Measurements from ENCODE around the gene MACROD2.
A peak's percentile ranks its signal among the peaks of the same experiment; 100 is the strongest.
"Not testable (repeated sequence)": the region's sequence is repeated elsewhere in the genome, so short reads cannot be mapped to it uniquely, and the experiment has no call there.

MACROD2 gene

DNA sequence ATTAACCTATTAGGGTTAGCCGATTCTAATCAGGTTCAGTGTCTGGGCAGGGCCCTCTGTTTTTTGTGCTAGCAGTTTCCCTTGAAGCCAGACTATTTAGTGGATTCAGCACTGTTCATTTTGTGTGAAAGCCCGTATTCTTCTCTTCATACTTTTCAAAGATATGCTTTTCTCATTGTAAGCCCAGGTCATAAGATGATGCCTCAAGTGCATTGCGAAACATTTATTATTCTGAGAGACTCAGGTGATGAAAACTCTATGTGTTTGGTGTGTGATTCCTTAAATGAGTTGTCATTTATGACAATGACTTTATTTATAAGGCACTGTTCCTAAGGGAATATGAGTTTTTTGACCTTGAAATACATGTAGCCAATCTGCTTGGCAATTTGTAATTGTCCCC lies 1193.1 kb downstream of the MACROD2 start:
- no peak for DNase-seq (ENCODE audit: low spot score)
- no peak for FAIRE-seq

DNA sequence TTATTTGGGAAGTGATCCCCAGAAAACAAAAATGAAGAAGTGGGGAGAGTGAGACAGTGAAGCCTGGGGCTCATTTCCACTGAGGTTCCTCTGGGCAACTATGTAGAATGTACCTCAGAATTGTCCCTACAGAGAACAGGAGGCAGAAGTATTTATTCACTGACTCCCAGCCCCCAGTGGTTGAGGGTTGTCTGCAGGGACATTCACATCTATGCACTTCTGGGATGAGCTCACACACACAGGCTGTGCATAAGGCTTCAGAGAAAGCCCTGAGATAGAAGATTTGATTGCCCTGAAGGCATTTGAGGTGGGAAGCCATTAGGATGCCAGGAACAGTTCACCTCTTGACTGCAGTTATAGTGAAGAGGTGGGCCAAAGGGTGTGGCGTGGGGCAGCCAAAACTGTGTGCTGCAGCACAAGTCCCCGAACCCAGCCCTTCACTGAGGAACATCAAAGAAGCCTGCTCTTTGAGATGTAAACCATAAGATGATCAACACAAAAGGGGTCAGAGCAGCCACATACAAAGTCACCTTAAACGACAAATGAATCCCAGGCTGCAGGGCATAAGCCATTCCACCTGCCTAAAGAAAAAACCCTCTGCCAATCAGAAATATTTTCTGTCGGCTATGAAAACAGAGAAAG lies 1195.9 kb downstream of the MACROD2 start:
- DNase-seq (ENCODE audit: low spot score) (no peak), FAIRE-seq (no peak)

DNA sequence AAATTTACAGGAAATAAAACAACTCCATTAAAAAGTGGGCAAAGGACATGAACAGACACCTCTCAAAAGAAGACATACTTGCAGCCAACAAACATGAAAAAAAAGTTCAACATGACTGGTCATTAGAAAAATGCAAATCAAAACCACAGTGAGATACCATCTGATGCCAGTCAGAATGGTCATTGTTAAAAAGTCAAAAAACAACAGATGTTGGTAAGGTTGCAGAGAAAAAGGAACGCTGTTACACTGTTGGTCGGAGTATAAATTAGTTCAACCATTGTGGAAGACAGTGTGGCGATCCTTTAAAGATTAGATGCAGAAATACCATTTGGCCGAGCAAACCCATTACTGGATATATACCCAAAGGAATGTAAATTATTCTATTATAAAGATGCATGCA lies 1200.1 kb downstream of the MACROD2 start:
- FAIRE-seq, result no peak

DNA sequence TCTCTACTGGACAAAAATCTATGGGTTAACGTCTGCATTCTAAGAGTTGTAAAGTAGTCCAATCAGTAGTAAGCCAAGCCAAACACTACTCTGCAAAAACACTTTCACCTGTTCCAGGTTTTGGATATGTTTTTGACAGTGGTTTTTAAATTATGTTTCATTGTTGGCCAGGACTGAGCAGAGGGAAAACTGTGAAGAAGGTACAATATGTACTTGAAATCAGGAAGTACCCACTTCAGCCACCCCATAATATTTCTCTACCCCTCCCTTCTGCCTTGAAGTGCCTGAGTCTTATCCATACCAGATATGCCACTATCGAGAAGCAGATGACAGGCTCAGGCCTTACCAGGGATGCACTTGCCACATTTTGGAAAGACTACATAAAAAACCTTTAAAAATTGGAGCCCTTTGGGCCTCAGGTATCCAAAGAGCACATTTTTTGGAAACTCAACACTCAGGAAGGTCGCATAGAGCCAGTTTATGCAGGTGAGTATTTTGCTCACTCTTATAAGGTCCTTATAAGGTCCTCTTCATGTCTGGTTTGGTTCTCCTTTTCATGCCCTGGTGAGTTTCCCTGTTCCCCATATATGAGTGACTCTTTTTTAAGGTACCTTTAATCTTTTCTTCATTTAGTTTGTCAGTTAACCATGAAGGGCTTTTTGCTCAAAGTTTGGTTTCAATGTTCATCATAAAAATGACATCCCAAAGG lies 1201.4 kb downstream of the MACROD2 start:
- FAIRE-seq, result no peak
- no peak for DNase-seq (ENCODE audit: low spot score)

More for the DNA sequence above, 1200.1 kb downstream of the MACROD2 start:
- no peak for DNase-seq (ENCODE audit: low spot score)

DNA sequence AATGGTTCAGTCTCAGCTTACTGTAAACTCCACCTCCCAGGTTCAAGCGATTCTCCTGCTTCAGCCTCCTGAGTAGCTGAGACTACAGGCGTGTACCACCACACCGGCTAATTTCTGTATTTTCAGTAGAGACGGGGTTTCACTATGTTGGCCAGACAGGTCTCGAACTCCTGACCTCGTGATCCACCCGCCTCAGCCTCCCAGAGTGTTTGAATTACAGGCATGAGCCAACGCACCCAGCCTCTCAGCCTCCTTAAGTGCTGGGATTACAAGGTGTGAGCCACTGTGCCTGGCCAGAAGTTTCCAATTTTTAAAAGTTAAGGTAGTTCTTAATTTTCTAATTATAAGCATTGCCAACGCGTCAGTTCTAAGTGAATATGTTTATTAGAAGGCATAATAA lies 1202.7 kb downstream of the MACROD2 start:
- FAIRE-seq, result not testable (repeated sequence)

DNA sequence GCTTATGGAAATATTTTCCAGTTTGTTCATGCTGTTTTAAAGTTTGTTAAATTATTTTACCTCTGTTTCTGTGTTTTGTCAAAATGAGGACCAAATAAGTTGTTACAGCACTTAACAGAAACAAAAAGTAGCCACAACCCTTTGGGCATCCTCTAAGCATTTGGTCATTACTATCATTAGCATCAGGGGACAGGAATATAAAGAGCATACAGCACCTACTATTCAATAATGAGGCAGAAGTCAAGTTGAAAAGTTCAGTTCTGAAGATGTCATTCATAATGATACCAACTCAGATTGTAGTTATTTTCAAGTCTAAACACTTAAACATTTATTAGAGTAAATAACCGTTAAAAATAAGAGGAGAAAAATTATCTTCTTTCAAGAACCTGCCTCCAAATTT lies 1204.4 kb downstream of the MACROD2 start:
- DNase-seq (ENCODE audit: low spot score), result no peak
- FAIRE-seq, result no peak

More for the DNA sequence above, 1202.7 kb downstream of the MACROD2 start:
- not testable (repeated sequence) for DNase-seq (ENCODE audit: low spot score)

DNA sequence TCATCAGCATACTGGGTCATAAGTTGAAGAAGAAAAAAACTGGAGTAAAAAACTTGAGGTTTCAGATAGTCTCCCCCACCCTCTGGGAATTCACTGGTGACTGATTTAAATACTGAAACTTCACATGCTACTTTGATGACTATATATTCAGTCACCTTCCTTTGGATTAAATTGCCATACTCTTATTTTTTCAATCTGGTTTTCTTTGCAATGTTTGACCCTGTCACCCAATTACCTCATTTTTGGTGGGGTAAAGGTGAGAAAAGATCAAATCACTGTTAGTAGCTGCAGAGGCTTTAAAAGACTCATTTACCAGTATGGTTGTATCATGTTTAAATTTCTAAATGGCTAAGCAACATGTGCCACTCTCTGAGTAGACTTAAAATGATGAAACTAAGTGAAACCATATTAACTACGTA lies 1204.8 kb downstream of the MACROD2 start:
- DNase-seq (ENCODE audit: low spot score) (no peak), FAIRE-seq (no peak)

DNA sequence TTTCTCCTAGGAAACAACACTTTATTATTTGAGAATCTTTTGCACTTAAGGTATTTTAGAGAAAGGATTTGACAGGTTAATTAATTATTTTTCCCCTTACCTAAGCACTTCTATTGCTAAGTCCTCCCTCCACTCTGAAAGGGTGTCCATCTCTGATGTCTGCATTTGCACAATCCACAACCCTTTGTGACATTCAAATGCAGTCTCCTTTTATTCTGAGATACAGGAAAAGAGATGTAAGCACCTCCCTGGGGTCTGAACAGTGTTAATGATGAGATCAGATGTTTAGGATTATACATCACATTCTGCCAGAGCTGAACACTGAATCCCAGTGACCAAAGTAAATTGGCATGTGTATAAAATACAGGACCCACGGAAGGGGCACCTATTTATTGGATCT lies 1206.3 kb downstream of the MACROD2 start:
- FAIRE-seq (no peak), DNase-seq (ENCODE audit: low spot score) (no peak)

DNA sequence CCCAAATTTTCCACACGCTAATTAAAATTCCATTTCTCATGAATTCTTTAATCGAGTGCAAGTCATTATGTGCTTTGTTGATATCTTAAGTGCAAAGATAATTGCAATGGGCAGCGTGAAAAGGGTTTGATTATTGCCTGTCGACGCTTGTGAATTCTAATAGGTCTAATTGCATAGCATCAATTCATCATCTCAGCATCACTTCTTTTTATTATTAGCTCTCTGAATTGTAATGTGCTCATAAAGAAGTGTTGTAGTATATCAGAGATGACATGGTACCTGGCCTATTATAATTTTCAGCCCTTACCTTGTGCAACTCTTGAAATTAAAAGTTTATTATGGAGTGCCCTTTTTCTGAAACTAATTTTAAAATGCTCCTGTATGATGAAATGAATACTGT lies 1208.9 kb downstream of the MACROD2 start:
- DNase-seq (ENCODE audit: low spot score) (no peak), FAIRE-seq (no peak)

DNA sequence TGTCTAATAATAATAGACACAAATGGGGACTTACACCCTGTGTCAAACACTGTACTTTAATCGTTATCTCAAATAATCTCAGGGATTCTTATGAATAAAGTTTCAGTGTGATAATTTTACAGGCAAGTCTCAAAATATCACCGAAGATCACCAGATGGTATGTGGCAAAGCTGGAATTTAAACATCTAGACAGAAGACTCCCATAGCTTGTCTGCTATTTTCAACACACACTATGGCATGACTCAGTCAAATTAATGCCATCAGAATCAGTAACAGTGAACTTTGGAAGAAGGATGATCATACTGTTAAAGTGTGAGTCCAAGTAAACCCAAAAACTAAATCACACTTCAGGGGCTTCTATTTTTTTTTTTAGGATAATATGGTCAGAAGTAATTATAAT lies 1209.7 kb downstream of the MACROD2 start:
- FAIRE-seq, result no peak
- DNase-seq (ENCODE audit: low spot score), result no peak

DNA sequence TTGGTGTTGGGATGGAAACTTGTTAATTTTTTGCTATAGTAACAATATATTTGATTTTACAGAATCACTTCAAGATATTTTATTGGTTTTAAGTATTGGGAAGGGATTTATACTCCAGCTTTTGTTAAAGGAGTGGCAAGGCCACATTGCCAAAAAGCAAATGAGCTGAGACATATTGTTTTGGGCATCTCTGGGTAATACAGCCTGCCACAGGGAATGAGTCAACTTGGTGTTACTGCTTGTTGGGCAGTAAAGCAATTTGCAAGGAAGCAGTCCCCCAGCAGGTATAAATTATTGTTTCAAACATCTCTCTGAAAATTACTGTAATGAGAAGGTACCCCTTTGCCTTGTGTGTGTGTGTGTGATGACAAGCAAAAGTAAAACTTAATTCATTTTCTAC lies 1210.4 kb downstream of the MACROD2 start:
- DNase-seq (ENCODE audit: low spot score) (no peak), FAIRE-seq (no peak)

DNA sequence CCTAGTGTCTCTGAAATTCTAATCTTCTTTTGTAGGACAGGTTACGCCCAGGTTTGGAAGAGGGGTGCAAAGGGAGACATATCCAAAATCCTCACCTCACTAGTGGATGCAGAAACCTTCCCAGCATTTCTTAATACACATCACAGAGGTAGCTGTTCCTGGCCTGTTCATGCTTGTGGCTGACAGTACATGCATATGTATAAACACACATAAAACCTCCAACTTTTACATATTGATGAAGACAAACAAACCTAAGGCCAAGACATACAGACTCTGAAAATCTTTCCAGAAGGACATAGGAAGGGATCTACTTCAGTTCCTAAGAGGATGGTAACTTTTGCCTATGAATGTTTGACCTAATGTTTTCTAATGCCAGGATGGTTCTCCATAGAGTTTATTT lies 1214.2 kb downstream of the MACROD2 start:
- DNase-seq (ENCODE audit: low spot score) (no peak), FAIRE-seq (no peak)

DNA sequence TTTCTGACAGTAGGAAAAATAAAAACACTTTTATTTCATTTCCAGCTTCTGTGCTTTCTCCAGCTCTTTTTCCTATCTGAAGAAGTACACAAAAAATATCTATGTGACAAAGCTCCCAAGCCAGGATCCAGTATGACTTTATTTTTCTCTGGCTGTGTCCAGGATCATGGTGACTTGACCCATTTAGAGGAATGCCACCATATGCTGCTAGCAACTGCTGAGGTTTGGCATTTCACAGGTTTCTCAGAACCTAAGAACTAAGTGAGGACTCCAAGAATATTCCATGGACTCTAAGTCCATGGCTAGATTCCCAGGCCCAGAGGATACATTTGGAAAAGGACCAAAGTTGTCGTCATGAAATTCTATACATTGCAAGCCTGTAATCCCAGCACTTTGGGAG lies 1218.7 kb downstream of the MACROD2 start:
- no peak for DNase-seq (ENCODE audit: low spot score)
- FAIRE-seq, result no peak

DNA sequence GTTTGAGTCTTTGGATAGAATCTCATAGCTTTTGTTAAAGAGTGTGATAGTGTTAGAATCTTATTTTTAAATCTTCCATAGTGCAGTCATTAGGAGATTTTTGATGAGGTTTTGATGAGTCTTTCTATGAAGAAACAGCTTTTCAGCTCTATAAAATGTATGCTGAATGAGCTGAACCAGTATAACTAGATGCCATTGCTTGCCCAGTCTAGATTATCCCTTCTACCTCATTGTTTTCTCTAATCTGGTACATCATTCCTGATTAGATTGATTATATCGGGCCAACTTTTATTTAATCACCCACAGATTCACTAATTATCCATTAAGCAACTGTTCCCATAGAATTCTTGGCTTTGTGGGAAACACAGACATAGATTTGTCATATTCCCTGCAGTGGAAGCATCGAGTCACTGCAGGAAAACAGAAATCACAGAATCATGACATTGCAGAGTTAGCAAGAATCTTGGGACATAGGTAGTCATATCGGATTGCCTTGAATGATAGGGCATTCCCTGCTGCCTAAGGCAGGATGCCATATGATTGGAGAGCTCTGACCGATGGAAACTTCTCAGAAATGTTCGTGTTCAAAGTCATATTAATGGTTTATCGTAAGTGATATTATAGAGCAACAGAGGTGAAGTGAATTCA lies 1224.8 kb downstream of the MACROD2 start:
- no peak for FAIRE-seq
- DNase-seq (ENCODE audit: low spot score), result peak; percentile 13

DNA sequence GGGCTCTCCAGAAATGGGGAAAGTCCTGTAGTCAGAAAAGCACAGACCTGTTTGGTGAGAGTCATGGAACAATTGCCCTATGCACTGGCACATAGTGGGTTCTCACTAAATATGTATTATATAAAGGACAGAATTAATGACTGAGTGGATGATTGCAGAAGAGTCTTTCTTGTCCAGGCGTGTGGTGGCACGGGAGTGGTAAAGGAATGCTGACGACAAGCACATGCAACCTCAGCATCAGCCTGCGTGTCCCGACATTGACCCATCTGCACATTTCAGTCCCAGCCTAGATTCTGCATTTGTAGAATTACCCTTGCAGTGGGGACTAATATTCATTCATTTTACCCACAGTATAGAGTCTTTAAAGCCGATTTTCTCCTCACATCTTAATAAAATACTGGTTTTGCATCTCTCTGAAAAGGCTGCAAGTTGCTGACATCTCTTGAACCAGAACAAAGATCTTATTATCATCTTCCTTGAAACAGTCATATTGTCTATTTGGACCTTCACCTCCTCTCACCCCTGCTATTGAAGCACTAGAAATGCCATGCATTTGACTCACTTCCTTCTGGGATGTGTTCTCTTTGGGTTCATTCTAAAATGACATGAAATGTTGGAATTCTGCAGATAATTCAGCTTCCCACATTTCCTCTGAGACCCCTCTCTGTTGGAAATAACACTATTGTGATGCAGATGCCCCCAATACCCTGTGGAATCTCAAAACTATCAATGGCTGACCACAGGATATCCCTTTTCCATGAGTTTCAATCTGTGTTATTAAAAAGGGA lies 1225.7 kb downstream of the MACROD2 start:
- no peak for FAIRE-seq
- DNase-seq (ENCODE audit: low spot score), result peak; percentile 15

DNA sequence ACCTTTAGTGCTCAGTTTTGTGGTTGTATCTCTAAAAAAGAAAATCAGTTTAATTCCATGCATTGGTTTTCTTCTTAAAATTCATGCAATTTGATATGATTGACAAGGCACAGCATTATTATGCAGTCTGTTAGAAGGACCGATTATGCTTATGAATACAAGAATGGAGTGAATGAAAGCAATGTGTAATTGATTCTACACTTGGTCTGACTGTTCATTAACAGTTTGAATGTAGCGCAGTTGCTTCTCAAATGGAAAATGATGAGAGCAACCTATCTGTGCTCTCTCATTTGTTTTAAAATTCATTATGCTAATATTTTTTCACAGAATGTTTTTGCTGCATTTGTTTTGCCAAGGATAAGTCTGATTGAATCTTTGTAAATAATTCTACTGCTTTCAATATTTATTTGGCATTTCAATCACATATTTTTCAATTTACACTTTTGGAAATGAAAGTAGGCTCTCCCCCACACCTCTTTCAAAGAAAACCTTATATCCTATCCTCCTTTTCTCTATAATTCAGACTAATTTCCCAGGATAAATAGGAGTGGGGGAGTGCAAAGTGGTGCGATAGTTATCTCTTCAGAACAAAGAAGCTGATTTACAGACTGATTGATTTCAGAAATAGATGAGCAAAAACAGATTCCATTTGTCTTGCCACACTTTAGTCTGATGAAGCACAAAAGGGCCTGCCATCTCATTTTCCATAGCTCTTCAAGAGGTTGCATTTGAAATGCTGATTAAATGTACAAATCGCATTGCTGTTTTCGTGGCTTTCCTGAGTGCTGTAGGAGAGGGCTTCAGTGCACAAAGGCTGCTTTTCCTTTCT lies 1227.4 kb downstream of the MACROD2 start:
- FAIRE-seq, result no peak
- no peak for DNase-seq (ENCODE audit: low spot score)

DNA sequence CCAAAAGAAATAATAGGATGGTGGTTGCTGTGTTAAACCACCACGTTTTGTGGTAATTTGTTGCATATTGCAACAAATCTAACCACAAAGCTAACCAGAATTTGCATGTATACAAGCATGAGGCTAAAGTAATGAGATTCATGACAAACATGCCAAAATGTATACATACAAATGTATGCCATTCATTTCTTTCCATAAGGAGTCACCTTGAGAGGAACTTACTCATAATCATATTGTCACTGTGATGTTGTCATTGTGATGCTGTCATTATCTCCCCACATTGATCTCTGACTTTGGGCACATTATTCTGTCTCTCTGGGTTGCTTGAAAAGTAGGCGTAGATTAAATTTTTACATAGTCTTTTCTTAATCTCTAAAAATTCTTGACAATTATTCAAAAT lies 1228.9 kb downstream of the MACROD2 start:
- no peak for FAIRE-seq

DNA sequence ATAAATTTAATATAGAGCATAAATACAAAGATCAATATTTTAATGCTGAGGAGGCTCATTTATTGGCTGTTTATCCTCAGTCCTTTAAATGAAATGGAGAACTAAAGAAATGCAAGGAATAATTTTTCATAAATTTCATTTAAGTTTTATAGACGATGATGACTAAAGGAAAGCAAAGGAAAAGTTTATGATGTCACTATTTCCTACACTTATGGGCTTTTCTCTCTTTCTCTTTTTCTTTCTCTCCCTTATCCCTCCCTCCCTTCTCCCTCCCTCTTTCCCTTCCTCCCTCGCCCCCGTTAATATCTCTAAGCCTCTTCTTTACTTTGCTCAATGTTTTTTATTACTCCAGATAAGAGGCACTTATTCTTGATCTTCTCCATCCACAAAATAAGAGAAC lies 1231.8 kb downstream of the MACROD2 start:
- FAIRE-seq, result no peak
- DNase-seq (ENCODE audit: low spot score), result no peak

More for the DNA sequence above, 1228.9 kb downstream of the MACROD2 start:
- DNase-seq (ENCODE audit: low spot score), result no peak

DNA sequence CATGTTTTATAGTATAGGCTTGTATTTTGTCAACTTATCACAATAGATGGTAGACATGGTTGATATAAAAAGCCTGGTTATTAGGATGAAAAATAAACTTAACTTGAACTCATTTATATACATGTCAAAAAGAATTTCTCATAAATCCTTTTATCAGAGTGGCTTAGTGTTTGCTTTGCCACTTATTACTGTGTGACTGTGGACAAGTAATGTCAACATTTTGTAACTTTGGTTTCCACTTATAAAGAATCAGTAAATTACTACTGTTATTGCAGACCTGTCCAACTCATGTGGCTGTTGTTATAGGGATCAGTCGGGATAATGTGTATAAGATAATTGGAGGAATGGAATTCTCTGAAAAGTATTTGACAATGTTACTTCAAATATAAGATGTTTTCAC lies 1236.9 kb downstream of the MACROD2 start:
- no peak for DNase-seq (ENCODE audit: low spot score)

DNA sequence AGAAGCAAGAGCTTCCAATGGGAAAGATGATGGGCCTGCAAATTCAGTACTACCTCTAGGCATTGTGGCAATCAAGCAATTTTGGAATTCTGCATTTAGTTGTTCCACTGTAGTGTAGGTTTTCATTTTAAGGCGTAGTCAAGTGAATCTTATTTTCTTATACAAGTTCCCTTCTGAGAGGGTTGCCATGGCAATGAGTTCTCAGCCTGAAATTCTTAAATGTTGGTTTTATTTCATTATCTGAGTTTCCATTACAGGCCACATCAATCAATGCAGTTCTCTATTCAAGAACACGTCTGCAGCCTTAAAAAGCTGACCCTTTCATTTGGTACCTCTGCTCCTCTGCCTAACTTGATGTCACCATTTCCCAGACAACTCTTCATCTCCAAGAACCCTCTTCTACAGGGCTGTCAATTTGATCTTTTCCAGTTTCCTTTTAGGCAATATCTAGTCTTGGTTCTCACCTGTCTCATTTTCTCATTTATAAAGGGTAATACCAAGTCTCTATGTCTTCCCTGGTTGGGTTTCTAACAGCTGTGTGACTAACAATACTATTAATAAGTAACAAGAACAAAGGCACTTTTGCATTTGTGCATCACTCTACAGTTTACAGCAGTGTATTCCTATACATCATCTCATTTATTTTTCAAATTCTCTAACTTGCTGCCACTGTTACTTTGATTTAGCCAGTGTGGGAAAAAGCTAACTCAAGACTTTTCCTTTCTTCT lies 1240.3 kb downstream of the MACROD2 start:
- no peak for DNase-seq (ENCODE audit: low spot score)
- no peak for FAIRE-seq

More for the DNA sequence above, 1236.9 kb downstream of the MACROD2 start:
- FAIRE-seq, result no peak
